Suppressor macrophage treated with lipopolysaccharide for 4 hours (primary cell): ENCODE results near the gene ERICH2.

Experiments
- DNase-seq: peaks from one replicate; pipeline ENCODE4 v3.0.0-alpha.2; 2020

ERICH2 gene

DNA sequence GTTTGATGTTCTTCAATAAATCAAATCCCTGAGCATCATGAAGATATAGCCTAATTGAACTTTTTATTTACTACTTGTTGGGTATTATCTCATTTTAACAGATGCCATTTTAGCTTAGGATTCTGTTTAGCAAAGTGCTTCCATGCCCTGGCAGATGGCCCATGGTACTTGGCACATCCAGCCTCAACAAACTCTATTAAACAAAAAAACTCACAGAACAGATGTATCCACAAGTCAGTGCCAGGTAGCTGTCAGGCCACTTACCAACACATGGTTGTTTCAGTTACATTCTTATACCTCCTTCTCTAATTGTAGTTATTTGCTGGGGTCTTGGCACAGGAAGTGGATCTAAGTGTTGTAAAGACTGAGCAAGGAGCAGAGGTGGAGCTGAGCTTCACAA is 76.1 kb downstream of the ERICH2 start:
- no peak for DNase-seq

- DNase-seq, result no peak
Observed at GRCh38 chr2:170847716-170848115, 77.5 kb downstream of the ERICH2 start.
